Measurements from ENCODE around the gene ADCY5. TPM values are rescaled to one million over a fixed set of nuclear protein-coding genes. Genes with fewer than 3 reads are reported as not detected.

The ADCY5 gene
- total RNA-seq, 1 experiment from 2014 or later: 0.24 TPM

DNA sequence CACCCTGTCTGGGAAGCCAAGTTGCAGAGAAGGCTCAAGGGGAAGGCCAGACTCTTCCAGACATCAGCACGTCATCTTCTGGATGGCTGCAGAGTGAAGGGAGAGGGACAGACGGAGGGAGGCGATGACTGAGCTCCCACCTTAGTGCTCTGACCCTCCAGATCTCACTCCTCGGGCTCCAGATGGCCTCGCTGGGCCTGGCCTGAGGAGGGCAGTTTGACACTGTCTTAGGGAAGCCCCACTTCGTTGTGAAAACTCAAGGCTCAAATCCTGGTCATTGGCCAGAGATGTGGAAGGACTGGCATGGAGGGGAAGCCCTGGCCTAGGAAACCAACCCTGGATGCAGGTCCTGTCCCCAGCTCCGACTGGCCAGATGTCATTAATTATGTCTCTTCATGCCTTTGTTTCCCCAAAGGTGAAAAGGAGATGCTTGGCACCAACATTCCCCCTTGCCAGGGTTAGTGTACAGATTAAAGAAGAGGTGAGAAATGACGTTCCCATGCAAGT, 70.4 kb downstream of the ADCY5 start:
- no TSS peak for BruUV-seq (replicated peaks)
- Histone ChIP-seq H3K4me2 (no peak overlapping the region), H4K20me1 (ENCODE audit: insufficient read depth) (no peaks in the 10 kb centered on the region), H3K4me1 (replicated peaks; ENCODE audit: insufficient read depth) (peaks cover 14% of the 10 kb centered on the region), H3K36me3 (ENCODE audit: low read depth) (no peaks in the 10 kb centered on the region), H2AFZ (no peak overlapping the region), H3K9me2 (ENCODE audit: insufficient read depth) (no peaks in the 10 kb centered on the region), H3K27ac (no peak overlapping the region), H3K79me2 (ENCODE audit: low read depth) (peaks cover 16% of the 10 kb centered on the region), H3K9me3 (ENCODE audit: insufficient read depth, low read depth) (no peaks in the 10 kb centered on the region), H3F3A (ENCODE audit: insufficient read depth, low read depth) (no peaks in the 10 kb centered on the region), H3K4me3 (no peak overlapping the region), H3K27me3 (ENCODE audit: insufficient read depth, low read depth) (no peaks in the 10 kb centered on the region)
- DNase-seq: no peak
- TF ChIP-seq, protein P1, sequence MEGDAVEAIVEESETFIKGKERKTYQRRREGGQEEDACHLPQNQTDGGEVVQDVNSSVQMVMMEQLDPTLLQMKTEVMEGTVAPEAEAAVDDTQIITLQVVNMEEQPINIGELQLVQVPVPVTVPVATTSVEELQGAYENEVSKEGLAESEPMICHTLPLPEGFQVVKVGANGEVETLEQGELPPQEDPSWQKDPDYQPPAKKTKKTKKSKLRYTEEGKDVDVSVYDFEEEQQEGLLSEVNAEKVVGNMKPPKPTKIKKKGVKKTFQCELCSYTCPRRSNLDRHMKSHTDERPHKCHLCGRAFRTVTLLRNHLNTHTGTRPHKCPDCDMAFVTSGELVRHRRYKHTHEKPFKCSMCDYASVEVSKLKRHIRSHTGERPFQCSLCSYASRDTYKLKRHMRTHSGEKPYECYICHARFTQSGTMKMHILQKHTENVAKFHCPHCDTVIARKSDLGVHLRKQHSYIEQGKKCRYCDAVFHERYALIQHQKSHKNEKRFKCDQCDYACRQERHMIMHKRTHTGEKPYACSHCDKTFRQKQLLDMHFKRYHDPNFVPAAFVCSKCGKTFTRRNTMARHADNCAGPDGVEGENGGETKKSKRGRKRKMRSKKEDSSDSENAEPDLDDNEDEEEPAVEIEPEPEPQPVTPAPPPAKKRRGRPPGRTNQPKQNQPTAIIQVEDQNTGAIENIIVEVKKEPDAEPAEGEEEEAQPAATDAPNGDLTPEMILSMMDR (conservative IDR thresholded peaks at IDR 0.05): no peak
- no peak for TF ChIP-seq EZH2 (IDR thresholded peaks at IDR 0.05; ENCODE audit: low read depth)
- intact Hi-C loops (cut with micrococcal nuclease; ENCODE audit: unreplicated experiment): no loop called here
- ChIA-PET POLR2A (ENCODE audit: unreplicated experiment) (no interaction called here), CTCF (no interaction called here)

DNA sequence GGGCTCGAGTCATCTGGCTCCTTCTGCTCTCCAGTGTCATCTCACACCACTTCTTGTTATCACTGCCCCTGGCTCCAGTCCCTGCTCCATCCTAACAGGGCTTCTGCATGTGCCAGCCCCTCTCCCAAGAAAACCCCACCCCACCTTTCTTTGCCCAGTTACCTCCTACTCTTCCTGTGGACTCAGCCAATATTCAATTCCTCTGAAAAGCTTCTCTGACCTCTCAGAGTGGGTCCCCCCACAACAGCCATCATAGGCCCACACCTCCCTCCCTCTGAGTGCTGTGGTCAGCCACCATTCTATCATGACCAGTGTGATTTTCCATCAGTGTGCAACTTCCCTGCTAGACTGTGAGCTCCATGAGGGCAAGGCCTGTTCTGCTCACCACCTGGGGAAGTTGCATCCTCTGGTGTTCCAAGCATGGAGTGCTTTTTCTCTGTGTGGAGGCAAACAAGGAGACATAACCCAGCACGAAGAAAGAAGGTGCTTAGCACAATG, 71.6 kb downstream of the ADCY5 start:
- POLR2A ChIA-PET (ENCODE audit: unreplicated experiment): no interaction called here
- no peak overlapping the region for H3K4me3 ChIP-seq

DNA sequence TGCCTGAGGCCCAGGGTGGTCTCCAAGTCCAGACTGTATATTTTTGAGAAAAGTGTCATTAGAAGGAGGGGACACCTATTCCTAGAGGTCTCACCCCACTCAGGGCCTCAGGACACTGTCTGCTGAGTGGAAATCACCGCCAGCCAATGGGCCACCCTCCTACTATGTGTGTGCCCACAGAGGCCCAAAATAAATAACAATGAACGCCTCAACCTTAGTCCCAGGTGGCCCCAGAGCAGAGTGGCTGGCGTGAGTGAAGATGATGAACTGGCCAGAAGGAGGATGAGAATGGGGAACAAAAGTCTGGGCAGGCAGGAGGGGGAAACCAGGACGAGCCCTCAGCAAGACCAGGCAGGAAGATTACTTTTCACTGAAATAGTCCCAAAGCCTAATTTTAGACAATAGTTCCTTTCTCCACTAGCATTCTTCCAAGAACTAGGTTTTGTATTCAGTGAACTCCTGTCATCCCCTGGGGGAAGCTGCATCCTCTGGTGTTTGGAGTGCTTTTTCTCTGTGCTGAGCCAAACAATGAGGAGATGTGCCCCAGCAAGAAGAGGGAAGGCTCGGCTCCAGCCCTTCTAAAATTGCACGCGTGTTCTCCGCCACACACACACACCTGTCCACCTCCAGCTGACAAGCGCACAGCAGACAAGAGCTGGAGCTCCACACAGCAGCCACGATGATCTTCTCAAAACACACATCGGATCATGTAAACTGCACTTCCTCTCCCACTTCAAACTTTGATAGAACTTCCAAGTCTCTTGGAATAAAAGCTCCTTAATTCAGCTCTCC, 72.2 kb downstream of the ADCY5 start:
- H3K27ac ChIP-seq: no peak overlapping the region
- H3K9me3 ChIP-seq (ENCODE audit: insufficient read depth, low read depth): no peaks in the 10 kb centered on the region
- H2AFZ ChIP-seq: no peak overlapping the region
- peaks cover 5% of the 10 kb centered on the region; the same call in 1 of the 2 replicates for H3K79me2 ChIP-seq (ENCODE audit: low read depth)
- H3K4me1 ChIP-seq (replicated peaks; ENCODE audit: insufficient read depth): no peaks in the 10 kb centered on the region
- intact Hi-C loops (cut with micrococcal nuclease; ENCODE audit: unreplicated experiment): no loop called here
- no peaks in the 10 kb centered on the region for H3K9me2 ChIP-seq (ENCODE audit: insufficient read depth)
- no peak overlapping the region for H3K4me3 ChIP-seq
- TF ChIP-seq EZH2 (IDR thresholded peaks at IDR 0.05; ENCODE audit: low read depth): no peak
- TF ChIP-seq, protein P1 (conservative IDR thresholded peaks at IDR 0.05): no peak
- H3F3A ChIP-seq (ENCODE audit: insufficient read depth, low read depth): no peaks in the 10 kb centered on the region
- no TSS peak for BruUV-seq (replicated peaks)
- DNase-seq: no peak
- no peaks in the 10 kb centered on the region for H3K36me3 ChIP-seq (ENCODE audit: low read depth)
- H4K20me1 ChIP-seq (ENCODE audit: insufficient read depth): no peaks in the 10 kb centered on the region
- no peak overlapping the region for H3K4me2 ChIP-seq
- CTCF ChIA-PET: no interaction called here
- no peaks in the 10 kb centered on the region for H3K27me3 ChIP-seq (ENCODE audit: insufficient read depth, low read depth)
- POLR2A ChIA-PET (ENCODE audit: unreplicated experiment): no interaction called here

More for the DNA sequence above, 71.6 kb downstream of the ADCY5 start:
- H3K36me3 ChIP-seq (ENCODE audit: low read depth): no peaks in the 10 kb centered on the region
- H3K9me2 ChIP-seq (ENCODE audit: insufficient read depth): no peaks in the 10 kb centered on the region
- no TSS peak for BruUV-seq (replicated peaks)
- H2AFZ ChIP-seq: no peak overlapping the region
- H3F3A ChIP-seq (ENCODE audit: insufficient read depth, low read depth): no peaks in the 10 kb centered on the region
- H3K27ac ChIP-seq: no peak overlapping the region
- no peaks in the 10 kb centered on the region for H4K20me1 ChIP-seq (ENCODE audit: insufficient read depth)
- no peaks in the 10 kb centered on the region for H3K27me3 ChIP-seq (ENCODE audit: insufficient read depth, low read depth)
- intact Hi-C loops (cut with micrococcal nuclease; ENCODE audit: unreplicated experiment): no loop called here
- DNase-seq: no peak
- TF ChIP-seq, protein P1 (conservative IDR thresholded peaks at IDR 0.05): no peak
- TF ChIP-seq EZH2 (IDR thresholded peaks at IDR 0.05; ENCODE audit: low read depth): no peak
- peaks cover 2% of the 10 kb centered on the region for H3K4me1 ChIP-seq (replicated peaks; ENCODE audit: insufficient read depth)
- H3K4me2 ChIP-seq: no peak overlapping the region
- peaks cover 12% of the 10 kb centered on the region for H3K79me2 ChIP-seq (ENCODE audit: low read depth)
- CTCF ChIA-PET: no interaction called here
- H3K9me3 ChIP-seq (ENCODE audit: insufficient read depth, low read depth): no peaks in the 10 kb centered on the region
